HG02588 (cell line): Measurements from ENCODE around the gene SPG11.
"Not testable (repeated sequence)": the region's sequence is repeated elsewhere in the genome, so short reads cannot be mapped to it uniquely, and the experiment has no call there.

Experiments used
- ATAC-seq: cut with Tn5 transposase; IDR thresholded peaks from one replicate; pipeline ENCODE4 v1.9.1; 2021; ENCODE audit warnings: mild to moderate bottlenecking, moderate library complexity; ENCODE audit not compliant: unreplicated experiment

The SPG11 gene

DNA sequence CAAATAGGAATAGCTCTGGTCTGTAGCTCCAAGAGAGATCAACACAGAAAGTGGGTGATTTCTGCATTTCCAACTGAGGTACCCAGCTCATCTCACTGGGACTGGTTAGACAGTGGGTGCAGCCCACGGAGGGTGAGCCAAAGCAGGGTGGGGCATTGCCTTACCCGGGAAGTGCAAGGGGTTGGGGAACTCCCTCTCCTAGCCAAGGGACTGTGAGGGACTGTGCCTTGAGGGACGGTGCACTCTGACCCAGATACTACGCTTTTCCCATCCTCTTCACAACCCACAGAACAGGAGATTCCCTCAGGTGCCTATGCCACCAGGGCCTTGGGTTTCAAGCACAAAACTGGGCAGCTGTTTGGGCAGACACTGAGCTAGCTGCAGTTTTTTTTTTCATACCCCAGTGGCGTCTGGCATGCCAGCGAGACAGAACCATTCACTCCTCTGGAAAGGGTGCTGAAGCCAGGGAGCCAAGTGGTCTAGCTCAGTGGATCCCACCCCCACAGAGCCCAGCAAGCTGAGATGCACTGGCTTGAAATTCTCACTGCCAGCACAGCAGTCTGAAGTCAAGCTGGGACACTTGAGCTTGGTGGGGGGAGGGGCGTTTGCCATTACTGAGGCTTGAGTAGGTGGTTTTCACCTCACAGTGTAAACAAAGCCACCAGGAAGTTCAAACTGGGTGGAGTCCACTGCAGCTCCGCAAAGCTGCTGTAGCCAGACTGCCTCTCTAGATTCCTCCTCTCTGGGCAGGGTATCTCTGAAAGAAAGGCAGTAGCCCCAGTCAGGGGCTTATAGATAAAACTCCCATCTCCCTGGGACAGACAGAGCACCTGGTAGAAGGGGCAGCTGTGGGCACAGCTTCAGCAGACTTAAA lies 19.6 kb upstream of the SPG11 start:
- not testable (repeated sequence) for ATAC-seq

DNA sequence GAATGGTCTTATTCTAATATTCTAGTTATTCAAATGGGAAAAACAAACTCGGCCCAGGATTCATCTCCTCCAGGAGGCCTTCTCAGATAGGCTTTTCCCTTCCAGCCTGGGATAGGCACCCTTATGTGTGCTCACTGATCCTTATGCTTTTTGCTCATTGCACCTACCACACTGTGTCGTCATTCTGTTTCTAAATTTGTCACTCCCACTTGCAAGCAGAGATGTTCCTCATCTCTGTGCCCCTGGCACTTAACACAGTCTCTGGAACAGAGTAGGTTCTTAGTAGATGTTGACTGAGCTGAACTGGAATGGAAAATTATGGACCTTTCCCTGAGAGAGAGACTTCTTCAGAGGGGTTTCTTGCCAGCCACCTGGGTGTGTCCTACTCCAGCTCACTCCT lies 18.7 kb upstream of the SPG11 start:
- ATAC-seq, result no peak

GRCh38 chr15:44676676-44677075 lies 13.2 kb upstream of the SPG11 start:
- ATAC-seq, result no peak

DNA sequence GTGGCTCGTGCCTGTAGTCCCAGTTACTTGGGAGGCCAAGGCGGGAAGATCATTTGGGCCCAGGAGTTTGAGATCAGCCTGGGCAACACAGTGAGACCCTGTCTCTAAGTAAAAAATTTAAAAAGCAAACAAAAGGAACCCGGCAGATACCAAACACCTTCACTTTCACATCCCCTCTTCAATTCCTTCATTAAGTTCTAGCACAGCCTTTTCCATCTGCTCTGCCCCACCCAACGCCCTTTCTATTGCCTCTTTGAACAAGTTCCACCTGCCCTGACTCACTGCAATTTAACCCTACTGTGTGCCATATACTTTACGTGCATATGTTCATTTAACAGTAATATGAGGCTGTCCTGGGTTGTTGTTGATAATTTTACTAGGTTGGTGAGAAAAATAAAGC lies 12.4 kb upstream of the SPG11 start:
- no peak for ATAC-seq

GRCh38 chr15:44673639-44674038 lies 10.2 kb upstream of the SPG11 start:
- ATAC-seq, result no peak

DNA sequence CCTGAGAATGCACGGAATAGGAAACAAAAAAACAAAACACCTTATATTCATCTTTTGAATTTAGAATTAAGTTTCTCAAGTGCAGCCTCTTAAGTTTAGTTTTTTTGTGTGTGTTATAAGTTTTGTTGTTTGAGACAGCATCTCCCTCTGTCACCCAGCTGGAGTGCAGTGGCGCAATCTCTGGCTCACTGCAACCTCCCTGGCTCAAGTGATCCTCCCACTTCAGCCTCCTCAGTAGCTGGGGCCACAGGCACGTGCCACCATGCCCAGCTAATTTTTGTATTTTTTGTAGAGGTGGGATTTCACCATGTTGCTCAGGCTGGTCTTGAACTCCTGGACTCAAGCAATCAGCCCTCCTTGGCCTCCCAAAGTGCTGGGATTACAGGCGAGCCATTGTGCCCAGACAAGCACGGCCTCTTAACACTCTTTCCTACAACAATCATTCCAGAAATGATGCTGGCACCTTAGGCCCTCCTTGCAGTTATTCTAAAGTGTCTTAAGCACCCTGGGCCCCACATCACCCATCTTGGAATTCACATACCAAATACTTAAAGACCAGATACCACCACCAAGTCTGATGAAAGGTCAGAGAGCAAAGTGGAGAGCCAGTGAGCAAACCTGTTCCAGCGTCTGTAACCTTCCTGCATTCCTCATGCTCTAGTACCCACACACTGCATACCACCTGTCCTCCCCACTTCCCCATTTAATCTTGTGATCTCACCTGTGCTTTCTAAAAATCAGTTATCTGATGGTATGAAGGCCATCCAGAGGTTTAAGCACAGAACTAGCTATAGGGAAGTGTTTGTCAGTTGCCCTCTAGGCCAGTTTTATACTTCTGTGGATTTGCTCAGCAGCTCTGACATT lies 6.9 kb upstream of the SPG11 start:
- no peak for ATAC-seq

- no peak for ATAC-seq
These were observed 5.5 kb upstream of the SPG11 start for GRCh38 chr15:44668921-44669320.

- no peak for ATAC-seq
These were observed 3.5 kb upstream of the SPG11 start for GRCh38 chr15:44667039-44667360.

GRCh38 chr15:44666210-44667038 lies 3.0 kb upstream of the SPG11 start:
- ATAC-seq, result no peak

- ATAC-seq, result peak; percentile 48
These were observed 718 bp downstream of the SPG11 start for GRCh38 chr15:44662478-44663409.

DNA sequence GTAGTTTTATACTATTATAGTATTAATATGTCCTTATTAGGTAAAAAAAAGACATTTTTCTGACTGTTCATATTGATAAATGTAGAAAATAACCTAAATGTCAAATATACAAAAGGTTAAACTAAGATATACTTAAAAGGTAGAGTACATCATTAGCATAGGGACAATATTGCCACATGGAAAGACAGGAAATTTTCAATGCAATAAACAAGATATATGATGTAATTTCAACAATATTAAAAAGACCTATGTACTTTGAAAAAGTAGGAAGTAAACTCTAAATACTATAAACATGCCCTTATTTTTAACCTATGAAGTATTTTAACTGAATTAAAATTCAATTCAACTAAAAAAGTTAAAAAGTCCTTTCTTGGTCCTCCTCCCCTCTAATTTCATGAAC lies 1.9 kb downstream of the SPG11 start:
- no peak for ATAC-seq

- no peak for ATAC-seq
These were observed 4.4 kb downstream of the SPG11 start for GRCh38 chr15:44659056-44659455.

DNA sequence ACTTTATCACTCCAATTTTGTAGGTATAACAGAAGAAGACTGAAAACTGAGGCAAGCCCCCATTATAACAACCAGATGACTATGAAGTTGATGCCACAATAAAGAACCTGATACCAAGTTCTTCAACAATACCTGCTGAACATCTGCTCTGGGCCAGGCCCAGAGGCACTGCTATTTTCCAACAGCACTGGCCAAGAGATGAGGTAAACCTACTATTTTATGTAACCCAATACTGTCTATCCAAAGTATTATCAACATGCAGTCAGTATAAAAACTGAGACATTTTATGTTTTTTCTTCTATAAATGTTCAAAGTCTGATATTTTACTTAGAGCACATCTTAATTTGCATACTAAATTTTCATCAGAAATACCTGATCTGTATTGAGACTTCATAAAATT lies 6.1 kb downstream of the SPG11 start:
- no peak for ATAC-seq

- no peak for ATAC-seq
These were observed 6.5 kb downstream of the SPG11 start for GRCh38 chr15:44656913-44657312.

DNA sequence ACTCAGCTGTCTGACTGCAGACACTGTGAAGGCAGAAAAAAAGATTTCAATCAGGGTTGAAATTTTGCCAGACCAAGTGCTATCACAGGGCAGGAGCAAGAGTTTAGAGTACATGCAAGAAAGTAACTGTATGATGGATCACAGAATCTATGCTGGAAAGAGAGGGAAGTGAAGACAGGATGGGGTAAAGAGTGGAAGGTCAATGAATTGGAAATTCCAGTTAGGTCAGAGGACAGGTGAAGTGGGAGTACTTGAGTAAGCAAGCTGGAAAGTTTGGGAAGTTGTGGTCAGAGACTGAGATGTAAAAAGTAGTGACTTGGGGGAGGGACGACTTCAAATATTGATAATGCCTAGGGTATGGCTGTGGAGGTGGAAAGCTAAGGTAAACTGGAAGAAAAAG lies 7.2 kb downstream of the SPG11 start:
- no peak for ATAC-seq

DNA sequence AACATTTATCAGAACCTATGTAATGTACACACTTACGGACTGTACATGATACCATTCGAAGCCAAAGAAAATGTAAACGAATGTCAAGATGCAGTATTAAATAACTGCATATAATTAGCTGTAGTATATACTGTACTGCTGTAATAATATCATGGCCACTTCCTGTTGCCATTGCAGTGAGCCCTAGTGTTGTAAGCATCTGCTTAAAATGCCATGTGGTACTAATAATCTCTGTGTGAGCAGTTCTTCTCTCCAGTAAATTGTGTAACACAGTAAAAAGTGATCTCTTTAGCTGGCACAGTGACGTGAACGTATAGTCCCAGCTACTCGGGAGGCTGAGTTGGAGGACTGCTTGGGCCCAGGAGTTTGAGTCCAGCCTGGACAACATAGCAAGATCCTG lies 8.6 kb downstream of the SPG11 start:
- ATAC-seq, result no peak

DNA sequence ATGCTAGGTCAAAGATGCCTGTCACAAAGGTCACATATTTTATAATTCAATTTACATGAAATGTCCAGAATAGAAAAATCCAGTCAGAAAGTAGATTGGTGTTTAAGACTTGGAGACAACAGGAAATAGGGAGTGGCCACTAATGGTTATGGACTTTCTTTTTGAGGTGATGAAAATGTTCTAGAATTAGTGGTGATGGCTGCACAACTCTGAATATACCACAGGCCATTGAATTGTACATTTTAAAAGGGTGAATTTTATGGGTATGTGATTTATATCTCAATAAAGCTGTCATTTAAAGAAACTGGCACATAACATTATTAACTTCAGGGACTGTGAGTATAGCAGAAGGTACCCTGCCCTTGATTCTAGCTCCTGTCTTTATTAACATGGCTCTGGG lies 15.8 kb downstream of the SPG11 start:
- ATAC-seq, result no peak

DNA sequence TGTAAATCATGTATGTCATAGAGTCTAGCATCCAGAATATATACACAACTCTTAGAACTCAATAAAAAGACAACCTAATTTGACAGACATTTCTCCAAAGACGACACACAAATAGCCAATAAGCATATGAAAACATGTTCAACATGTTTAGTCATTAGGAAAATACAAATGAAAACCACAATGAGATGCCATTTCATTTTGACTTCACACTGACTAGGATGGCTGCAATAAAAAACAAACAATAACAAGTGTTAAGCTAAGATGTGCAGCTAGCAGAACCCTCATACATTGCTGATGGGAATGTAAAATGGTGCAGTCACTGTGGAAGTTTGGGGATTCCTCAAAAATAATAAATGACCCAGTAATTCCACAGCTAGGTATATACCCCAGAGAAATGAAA lies 16.4 kb downstream of the SPG11 start:
- ATAC-seq, result no peak

- no peak for ATAC-seq
These were observed 17.0 kb downstream of the SPG11 start for GRCh38 chr15:44646460-44646859.

DNA sequence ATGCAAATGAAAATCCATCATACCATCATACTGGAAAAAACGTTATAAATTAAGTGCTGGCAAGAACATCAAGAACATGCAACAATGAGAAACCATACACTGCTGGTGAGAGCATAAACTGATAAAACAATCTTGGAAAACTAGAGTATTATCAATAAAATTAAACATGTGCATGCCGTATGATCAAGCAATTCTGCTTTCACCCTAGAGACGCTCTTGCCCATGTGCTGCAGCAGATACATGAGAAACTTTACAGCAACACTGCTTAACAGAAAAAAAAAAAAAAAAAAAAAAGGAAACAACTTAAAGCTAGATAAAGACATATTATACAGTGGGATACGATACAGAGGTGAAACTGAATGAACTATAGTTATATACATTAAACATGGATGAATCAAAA lies 21.8 kb downstream of the SPG11 start:
- ATAC-seq, result no peak
